ENCODE results near the gene TFAP2E.
A peak's percentile ranks its signal among the peaks of the same experiment; 100 is the strongest.

TFAP2E gene

GRCh38 chr1:35598895-35599294, 25.8 kb downstream of the TFAP2E start:
- DNase-seq, result no peak

- DNase-seq, result no peak
Observed at GRCh38 chr1:35599411-35599810, 26.3 kb downstream of the TFAP2E start.

- DNase-seq, result no peak
Observed at GRCh38 chr1:35600593-35600992, 27.5 kb downstream of the TFAP2E start.

GRCh38 chr1:35603468-35603867, 30.4 kb downstream of the TFAP2E start:
- DNase-seq, result no peak

- no peak for DNase-seq
Observed at GRCh38 chr1:35603941-35604340, 30.8 kb downstream of the TFAP2E start.

- DNase-seq, result no peak
Observed at GRCh38 chr1:35605071-35605866, 32.2 kb downstream of the TFAP2E start.

GRCh38 chr1:35605867-35606182, 32.7 kb downstream of the TFAP2E start:
- no peak for DNase-seq

- DNase-seq, result no peak
Observed at GRCh38 chr1:35611655-35612054, 38.5 kb downstream of the TFAP2E start.

- no peak for DNase-seq
Observed at GRCh38 chr1:35615440-35615839, 42.3 kb downstream of the TFAP2E start.

- DNase-seq, result no peak
Observed at GRCh38 chr1:35619237-35620121, 46.4 kb downstream of the TFAP2E start.

GRCh38 chr1:35622510-35623178, 49.5 kb downstream of the TFAP2E start:
- no peak for DNase-seq

GRCh38 chr1:35623832-35624231, 50.7 kb downstream of the TFAP2E start:
- no peak for DNase-seq

- DNase-seq, result no peak
Observed at GRCh38 chr1:35629051-35629450, 55.9 kb downstream of the TFAP2E start.

- no peak for DNase-seq
Observed at GRCh38 chr1:35631396-35631795, 58.3 kb downstream of the TFAP2E start.

- no peak for DNase-seq
Observed at GRCh38 chr1:35633547-35633946, 60.4 kb downstream of the TFAP2E start.

- no peak for DNase-seq
Observed at GRCh38 chr1:35637401-35637809, 64.3 kb downstream of the TFAP2E start.

- no peak for DNase-seq
Observed at GRCh38 chr1:35640380-35641232, 67.5 kb downstream of the TFAP2E start.

GRCh38 chr1:35641233-35641866, 68.2 kb downstream of the TFAP2E start, which contains the start of gene PSMB2:
PSMB2 (minus strand) TSS chr1:35641526; CDS start chr1:35641432, 94 bp downstream.
- DNase-seq, result peak; percentile 90 to 97 (median 92)

- DNase-seq, result no peak
Observed at GRCh38 chr1:35642471-35642955, 69.4 kb downstream of the TFAP2E start.

GRCh38 chr1:35644204-35644603, 71.1 kb downstream of the TFAP2E start:
- no peak for DNase-seq

Data from activated CD4-positive, CD25-positive, alpha-beta regulatory T cell (primary cell).